Astrocyte of the spinal cord (primary cell): ENCODE results near the gene GALNT10.
"Not testable (repeated sequence)": the region's sequence is repeated elsewhere in the genome, so short reads cannot be mapped to it uniquely, and the experiment has no call there.

ENCODE experiments used
- DNase-seq: peaks from one replicate; pipeline ENCODE4 v3.0.0; 2011; ENCODE audit warnings: low read depth, low spot score
- H3K4me3 ChIP-seq: 2 replicates; pipeline ENCODE4 v1.5.1; 2011; ENCODE audit warnings: low read depth, mild to moderate bottlenecking, low read length, moderate library complexity
- in situ Hi-C: cut with HindIII; loops from 2 replicates; pipeline ENCODE4 v1.10.0; 2017; ENCODE audit warnings: low sequenced_read_pairs
- TF ChIP-seq, protein P1 (sequence below): IDR thresholded peaks from 2 replicates; pipeline ENCODE4 v1.5.1; 2012; ENCODE audit warnings: low read depth, mild to moderate bottlenecking, low read length, inconsistent platforms

Gene GALNT10

DNA sequence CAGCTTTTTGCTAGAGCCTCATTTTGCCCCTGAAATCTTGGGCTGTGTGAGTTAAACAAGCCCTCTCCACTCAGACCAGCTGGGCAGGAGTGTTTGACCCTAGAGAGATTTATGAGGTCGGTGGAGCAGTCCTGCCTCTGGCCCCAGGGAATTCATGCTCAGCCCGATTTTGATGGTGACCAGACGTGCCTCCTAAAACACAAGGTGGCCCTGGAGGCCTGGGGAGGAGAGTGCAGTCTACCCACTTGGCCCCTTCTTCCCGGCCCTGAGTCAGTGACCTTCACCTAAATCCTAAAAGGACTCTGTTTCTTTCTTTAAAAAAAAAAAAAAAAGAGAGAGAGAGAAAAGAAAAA, 168.7 kb downstream of the GALNT10 start:
- in situ Hi-C loops: no loop called here
- DNase-seq: no peak
- TF ChIP-seq, protein P1, sequence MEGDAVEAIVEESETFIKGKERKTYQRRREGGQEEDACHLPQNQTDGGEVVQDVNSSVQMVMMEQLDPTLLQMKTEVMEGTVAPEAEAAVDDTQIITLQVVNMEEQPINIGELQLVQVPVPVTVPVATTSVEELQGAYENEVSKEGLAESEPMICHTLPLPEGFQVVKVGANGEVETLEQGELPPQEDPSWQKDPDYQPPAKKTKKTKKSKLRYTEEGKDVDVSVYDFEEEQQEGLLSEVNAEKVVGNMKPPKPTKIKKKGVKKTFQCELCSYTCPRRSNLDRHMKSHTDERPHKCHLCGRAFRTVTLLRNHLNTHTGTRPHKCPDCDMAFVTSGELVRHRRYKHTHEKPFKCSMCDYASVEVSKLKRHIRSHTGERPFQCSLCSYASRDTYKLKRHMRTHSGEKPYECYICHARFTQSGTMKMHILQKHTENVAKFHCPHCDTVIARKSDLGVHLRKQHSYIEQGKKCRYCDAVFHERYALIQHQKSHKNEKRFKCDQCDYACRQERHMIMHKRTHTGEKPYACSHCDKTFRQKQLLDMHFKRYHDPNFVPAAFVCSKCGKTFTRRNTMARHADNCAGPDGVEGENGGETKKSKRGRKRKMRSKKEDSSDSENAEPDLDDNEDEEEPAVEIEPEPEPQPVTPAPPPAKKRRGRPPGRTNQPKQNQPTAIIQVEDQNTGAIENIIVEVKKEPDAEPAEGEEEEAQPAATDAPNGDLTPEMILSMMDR: no peak
- no peak overlapping the region for H3K4me3 ChIP-seq

DNA sequence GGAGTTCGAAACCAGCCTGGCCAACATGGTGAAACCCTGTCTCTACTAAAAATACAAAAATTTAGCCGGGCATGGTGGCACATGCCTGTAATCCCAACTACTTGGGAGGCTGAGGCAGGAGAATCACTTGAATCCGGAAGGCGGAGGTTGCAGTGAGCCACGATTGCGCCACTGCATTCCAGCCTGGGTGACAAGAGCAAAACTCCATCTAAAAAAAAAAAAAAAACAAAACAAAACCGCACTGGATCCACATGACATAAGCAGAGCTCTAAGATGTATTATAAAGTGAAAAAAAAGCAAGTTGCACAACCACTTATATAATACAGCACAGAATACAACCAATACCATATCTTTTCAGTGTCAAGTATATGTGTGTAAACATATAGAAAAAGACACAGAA, 169.7 kb downstream of the GALNT10 start:
- in situ Hi-C loops, H3K4me3 ChIP-seq: not testable (repeated sequence)
- peak; percentile 36 for DNase-seq

DNA sequence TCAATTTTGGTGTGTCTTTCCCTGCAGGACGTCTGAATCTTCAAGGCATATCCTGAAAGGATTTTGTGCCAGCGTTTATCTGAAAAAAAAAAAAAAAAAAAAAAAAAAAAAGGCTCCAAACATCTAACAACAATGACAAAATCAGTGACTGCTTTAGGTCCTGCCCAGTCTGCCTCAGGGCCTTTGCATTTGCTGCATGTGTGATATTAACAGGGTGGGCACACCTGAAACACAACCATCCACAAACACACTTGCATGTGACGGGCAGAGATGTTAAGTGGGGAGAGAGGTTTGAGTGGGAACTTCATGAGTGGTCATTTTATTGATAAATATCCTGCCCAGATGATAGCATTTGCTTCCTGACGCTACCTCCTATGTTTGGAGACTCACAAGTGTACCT, 172.9 kb downstream of the GALNT10 start:
- DNase-seq: no peak
- no peak overlapping the region for H3K4me3 ChIP-seq
- in situ Hi-C loops: no loop called here
- TF ChIP-seq, protein P1: no peak

DNA sequence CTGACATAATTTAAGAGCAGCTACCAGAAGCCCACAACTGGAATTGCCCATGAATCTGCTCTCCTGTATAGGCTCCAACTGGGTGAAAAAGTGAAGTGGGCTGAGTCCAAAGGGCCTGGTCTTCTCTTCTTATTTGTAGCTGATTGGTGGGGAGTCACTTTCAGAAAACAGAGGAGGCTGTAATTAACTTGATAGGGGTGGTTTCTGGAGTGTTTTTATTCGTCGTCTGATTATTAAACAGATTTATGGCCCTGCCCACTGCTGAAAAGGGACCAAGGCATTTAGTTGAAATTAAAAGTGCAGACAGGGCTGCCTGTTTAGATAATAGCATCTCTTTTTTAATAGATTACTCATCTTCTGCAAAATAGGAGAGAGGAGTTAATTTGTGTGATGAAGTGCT, 174.2 kb downstream of the GALNT10 start:
- H3K4me3 ChIP-seq: no peak overlapping the region
- TF ChIP-seq, protein P1: no peak
- DNase-seq: no peak
- in situ Hi-C loops: no loop called here

DNA sequence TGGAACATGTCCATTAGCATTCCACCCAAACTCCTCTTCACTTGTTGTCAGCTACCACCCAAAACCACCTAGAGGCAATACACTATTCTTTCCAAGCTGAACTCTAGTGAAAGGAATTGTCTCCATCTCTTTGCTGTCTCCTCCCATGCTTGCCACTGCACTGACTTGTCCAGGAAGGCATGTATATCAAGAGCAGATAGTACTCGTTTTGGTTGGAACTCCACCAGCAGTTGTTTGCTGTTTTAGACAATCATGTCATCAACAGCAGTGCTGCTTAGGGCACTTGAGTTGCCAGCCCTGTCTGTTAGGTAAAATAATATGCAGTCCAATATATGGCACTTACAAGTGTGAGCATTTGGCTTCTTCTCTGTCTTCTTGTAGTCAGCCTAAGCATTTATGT, 175.3 kb downstream of the GALNT10 start:
- TF ChIP-seq, protein P1: no peak
- no peak overlapping the region for H3K4me3 ChIP-seq

DNA sequence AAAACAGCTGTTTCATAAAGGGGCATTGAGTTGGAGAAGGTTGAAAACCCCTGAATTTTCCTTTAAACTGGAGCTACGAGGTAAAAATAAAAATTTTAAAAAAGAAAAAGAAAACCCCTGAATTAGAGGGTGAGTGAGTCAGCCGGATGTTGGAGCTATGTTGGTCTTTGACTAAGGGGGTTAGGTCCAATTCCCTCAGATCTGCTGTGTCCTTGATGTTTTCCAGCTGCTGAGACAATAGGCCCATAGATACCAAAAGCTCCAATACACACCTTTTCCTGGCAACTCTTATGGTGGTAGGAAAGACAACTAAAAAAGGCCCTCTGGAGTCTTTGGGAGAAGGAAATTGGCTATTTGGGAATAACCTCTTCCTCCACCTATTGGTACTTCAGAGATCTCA, 175.8 kb downstream of the GALNT10 start:
- in situ Hi-C loops: no loop called here
- peak; percentile 56 for DNase-seq
- TF ChIP-seq, protein P1: no peak
- H3K4me3 ChIP-seq: no peak overlapping the region

More for the DNA sequence above, 175.3 kb downstream of the GALNT10 start:
- DNase-seq: peak; percentile 27
- in situ Hi-C loops: no loop called here

DNA sequence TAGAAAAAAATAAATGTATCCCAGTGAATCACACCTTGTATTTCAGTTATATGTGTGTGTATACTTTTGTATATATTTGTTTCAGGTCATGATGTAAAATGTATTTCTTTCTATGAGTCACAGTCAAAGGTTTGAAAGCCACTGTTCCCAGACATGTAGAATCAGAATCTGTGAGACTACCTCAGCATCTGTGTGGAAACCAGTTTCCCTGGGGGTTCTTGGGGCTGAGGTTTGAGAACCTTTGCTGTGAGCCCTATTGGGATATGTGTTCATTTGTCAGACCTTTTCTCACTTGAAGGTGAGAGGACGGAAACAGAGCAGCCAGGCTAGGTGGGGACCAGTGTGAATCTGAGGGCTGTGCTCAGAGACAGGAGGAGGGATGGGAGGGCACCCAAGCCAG, 176.6 kb downstream of the GALNT10 start:
- TF ChIP-seq, protein P1: no peak
- DNase-seq: peak; percentile 69
- H3K4me3 ChIP-seq: no peak overlapping the region
- in situ Hi-C loops: no loop called here
